ENCODE measurements around the gene ELMO1. TPM values are rescaled to one million over a fixed set of nuclear protein-coding genes. Genes with fewer than 3 reads are reported as not detected.

ELMO1 gene
- total RNA-seq, 1 donor from 2014 or later = 132 TPM

DNA sequence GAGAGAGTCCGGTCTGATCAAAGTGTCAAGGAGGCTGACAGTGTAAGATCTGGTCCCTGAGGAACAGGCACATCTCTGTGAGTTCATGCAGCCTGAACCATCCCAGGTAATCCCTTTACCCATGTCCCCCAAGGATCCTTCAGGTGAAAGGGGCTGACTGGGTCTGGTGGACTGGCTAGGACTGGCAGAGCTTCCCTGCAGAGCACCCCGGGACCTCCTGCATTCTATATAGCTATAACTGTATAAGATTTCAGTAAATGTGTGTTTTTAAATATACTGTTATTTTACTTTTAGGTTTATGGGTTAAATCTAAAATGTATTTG, 246.8 kb downstream of the ELMO1 start:
- intact Hi-C loops (cut with micrococcal nuclease) = loop anchor here (1.0 to 2.0 kb wide), 3 partner anchors 151 to 761 kb away; no protein-coding TSS in a partner anchor
- Mint-ChIP-seq H3K4me1 (peaks cover 19% of the 10 kb centered on the region), H3K4me3 (no peak overlapping the region), H3K9me3 (no peaks in the 10 kb centered on the region), H3K36me3 (ENCODE audit: low read depth) (peaks cover 69% of the 10 kb centered on the region), H3K27me3 (no peaks in the 10 kb centered on the region), H3K27ac (peak overlapping the region; percentile 59)
- ChIA-PET POLR2A (interaction anchor here (1.4 kb wide), 1 partner anchor 9 kb away, joined by 3 read pairs; no protein-coding TSS in a partner anchor), CTCF (interaction anchor here (0.8 to 4.8 kb wide), 6 partner anchors 20 to 763 kb away, joined by 3 to 30 read pairs (median 9); no protein-coding TSS in a partner anchor)
- TF ChIP-seq, protein P1, sequence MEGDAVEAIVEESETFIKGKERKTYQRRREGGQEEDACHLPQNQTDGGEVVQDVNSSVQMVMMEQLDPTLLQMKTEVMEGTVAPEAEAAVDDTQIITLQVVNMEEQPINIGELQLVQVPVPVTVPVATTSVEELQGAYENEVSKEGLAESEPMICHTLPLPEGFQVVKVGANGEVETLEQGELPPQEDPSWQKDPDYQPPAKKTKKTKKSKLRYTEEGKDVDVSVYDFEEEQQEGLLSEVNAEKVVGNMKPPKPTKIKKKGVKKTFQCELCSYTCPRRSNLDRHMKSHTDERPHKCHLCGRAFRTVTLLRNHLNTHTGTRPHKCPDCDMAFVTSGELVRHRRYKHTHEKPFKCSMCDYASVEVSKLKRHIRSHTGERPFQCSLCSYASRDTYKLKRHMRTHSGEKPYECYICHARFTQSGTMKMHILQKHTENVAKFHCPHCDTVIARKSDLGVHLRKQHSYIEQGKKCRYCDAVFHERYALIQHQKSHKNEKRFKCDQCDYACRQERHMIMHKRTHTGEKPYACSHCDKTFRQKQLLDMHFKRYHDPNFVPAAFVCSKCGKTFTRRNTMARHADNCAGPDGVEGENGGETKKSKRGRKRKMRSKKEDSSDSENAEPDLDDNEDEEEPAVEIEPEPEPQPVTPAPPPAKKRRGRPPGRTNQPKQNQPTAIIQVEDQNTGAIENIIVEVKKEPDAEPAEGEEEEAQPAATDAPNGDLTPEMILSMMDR (IDR thresholded peaks at IDR 0.05) = no peak
- ATAC-seq (ENCODE audit: low read depth) (no peak), DNase-seq (no peak)

DNA sequence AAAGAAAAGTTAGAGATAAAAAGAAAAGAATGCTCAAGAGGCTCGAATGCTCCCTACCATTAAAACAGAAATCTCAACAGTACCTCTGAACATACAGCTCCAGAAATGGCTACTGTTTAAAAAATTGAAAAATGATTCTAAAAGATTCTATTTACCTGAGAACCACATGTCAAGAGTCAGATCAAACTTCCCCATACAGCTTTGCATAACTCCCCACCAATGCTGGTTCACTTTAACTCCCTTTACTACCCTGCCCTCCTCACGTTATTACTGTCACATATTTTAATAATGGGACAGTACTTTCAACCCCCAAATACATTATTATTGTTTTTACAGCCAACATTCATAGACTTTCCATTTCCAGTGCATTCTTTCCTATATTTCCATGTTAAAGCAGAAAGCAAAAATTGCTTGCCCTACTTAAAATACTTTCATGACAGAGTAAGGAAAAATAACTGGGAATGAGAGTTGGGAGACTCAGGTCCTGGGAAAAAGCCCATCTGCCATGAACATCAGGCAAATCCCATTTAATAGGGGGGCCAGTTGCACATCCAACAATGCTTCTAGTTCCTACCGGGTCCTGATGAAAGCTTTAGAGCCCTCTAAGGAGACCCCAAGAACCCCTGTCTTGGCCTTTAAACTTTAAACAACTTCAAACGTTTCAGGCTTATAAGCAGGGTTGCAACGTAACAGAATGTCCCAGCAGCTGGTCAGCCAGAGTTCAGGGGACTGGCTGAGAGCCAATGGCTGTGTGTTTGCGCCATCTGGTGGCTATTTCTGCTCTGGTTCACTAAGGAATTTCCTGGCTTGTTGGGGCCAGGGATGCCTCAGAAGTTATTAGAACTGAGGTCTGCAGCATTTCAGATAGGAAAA, 247.4 kb downstream of the ELMO1 start:
- H3K4me1 Mint-ChIP-seq = peaks cover 19% of the 10 kb centered on the region
- H3K36me3 Mint-ChIP-seq (ENCODE audit: low read depth) = peaks cover 69% of the 10 kb centered on the region
- no peaks in the 10 kb centered on the region for H3K27me3 Mint-ChIP-seq
- POLR2A ChIA-PET = interaction anchor here (0.6 to 1.4 kb wide), 3 partner anchors 10 to 236 kb away, joined by 3 to 6 read pairs (median 4); no protein-coding TSS in a partner anchor
- TF ChIP-seq, protein P1 (IDR thresholded peaks at IDR 0.05) = no peak
- no peaks in the 10 kb centered on the region for H3K9me3 Mint-ChIP-seq
- ATAC-seq (ENCODE audit: low read depth) = peak; percentile 37
- no peak for DNase-seq
- CTCF ChIA-PET = interaction anchor here (0.6 to 4.8 kb wide), 12 partner anchors 11 to 763 kb away, joined by 3 to 30 read pairs (median 5); no protein-coding TSS in a partner anchor
- peak overlapping the region; percentile 59 for H3K27ac Mint-ChIP-seq
- intact Hi-C loops (cut with micrococcal nuclease) = loop anchor here (1.0 to 2.0 kb wide), 3 partner anchors 152 to 760 kb away; no protein-coding TSS in a partner anchor
- no peak overlapping the region for H3K4me3 Mint-ChIP-seq

GRCh38 chr7:37198906-37199485, 249.7 kb downstream of the ELMO1 start:
- Mint-ChIP-seq H3K9me3 (no peaks in the 10 kb centered on the region), H3K27ac (no peak overlapping the region), H3K27me3 (no peaks in the 10 kb centered on the region), H3K36me3 (ENCODE audit: low read depth) (peaks cover 69% of the 10 kb centered on the region), H3K4me1 (peaks cover 19% of the 10 kb centered on the region), H3K4me3 (no peak overlapping the region)
- CTCF ChIA-PET = interaction anchor here (0.7 to 4.8 kb wide), 12 partner anchors 8 to 758 kb away, joined by 3 to 30 read pairs (median 3); no protein-coding TSS in a partner anchor
- peak; percentile 46 for DNase-seq
- POLR2A ChIA-PET = interaction anchor here (0.6 kb wide), 1 partner anchor 473 kb away, joined by 3 read pairs; no protein-coding TSS in a partner anchor
- intact Hi-C loops (cut with micrococcal nuclease) = loop anchor here (1.0 to 10.0 kb wide), 2 partner anchors 212 to 884 kb away; no protein-coding TSS in a partner anchor
- TF ChIP-seq, protein P1 (IDR thresholded peaks at IDR 0.05) = peak; percentile 87
- ATAC-seq (ENCODE audit: low read depth) = peak; percentile 66

DNA sequence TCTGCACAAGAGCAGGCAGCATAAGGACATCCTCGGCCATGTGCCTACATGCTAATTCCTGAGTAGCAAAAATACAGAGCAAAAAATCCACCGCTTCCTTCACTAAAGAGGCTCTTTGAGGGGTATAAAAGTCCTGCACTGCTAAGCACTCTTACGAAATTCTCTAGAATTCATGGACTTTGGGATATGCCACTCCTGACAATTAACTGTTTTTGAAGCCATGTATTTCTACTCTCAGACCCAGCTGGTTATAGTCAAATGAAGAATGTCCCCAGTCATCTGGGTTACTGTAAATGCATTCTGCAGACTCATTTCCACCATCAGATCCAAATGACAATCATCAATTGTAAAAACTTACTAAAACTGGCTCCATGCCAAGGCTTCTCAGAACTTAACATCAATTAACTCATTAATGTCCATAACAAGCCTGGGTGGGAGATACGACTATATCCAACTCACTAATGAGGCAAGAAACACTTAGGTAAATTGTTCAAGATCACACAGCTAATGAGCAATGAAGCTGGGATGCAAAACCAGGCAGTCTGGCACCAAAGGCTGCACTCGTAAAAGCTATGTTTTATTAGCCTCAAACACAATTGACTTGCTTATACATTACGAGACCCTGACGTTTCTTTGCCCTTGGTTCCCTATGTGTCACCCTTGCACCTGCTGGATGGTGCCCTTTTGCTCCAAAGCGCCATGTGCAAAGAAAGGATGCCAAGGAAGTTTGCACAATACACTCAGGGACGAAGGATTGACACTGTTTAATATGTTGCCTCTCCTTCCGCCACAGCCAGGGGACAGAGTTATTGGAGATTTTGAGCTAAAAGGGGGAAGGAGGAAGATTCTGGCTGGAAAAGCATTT, 250.4 kb downstream of the ELMO1 start:
- POLR2A ChIA-PET = interaction anchor here (0.6 kb wide), 1 partner anchor 474 kb away, joined by 3 read pairs; no protein-coding TSS in a partner anchor
- TF ChIP-seq, protein P1 (IDR thresholded peaks at IDR 0.05) = no peak
- Mint-ChIP-seq H3K4me3 (no peak overlapping the region), H3K9me3 (no peaks in the 10 kb centered on the region), H3K36me3 (ENCODE audit: low read depth) (peaks cover 68% of the 10 kb centered on the region), H3K27ac (no peak overlapping the region), H3K27me3 (no peaks in the 10 kb centered on the region), H3K4me1 (peaks cover 19% of the 10 kb centered on the region)
- DNase-seq (no peak), ATAC-seq (ENCODE audit: low read depth) (no peak)
- intact Hi-C loops (cut with micrococcal nuclease) = loop anchor here (10.0 kb wide), 1 partner anchor 883 kb away; no protein-coding TSS in a partner anchor
- CTCF ChIA-PET = interaction anchor here (0.7 to 4.8 kb wide), 12 partner anchors 9 to 757 kb away, joined by 3 to 30 read pairs (median 3); no protein-coding TSS in a partner anchor

Data from activated B cell treated with CpG ODN at 0.5 μM for 24 hours (primary cell).